HEK293 (cell line): Measurements from ENCODE around the gene VTA1.

Experiments
- ATF2 ChIP-seq: fragments of 450-650 bp; formaldehyde crosslinking; IDR thresholded peaks from 2 replicates; pipeline ENCODE4 v1.5.1; 2016; ENCODE audit warnings: missing biosample characterization, missing genetic modification characterization, low read depth
- BCL11A ChIP-seq: fragments of 450-650 bp; formaldehyde crosslinking; IDR thresholded peaks from 2 replicates; pipeline ENCODE4 v1.5.1; 2016; ENCODE audit warnings: low read depth, missing biosample characterization, missing genetic modification characterization
- INSM2 ChIP-seq: fragments of 450-650 bp; formaldehyde crosslinking; IDR thresholded peaks from 2 replicates; pipeline ENCODE4 v1.5.1; 2016; ENCODE audit warnings: missing biosample characterization, missing genetic modification characterization
- KLF1 ChIP-seq: fragments of 450-650 bp; formaldehyde crosslinking; IDR thresholded peaks from 2 replicates; pipeline ENCODE4 v1.5.1; 2016; ENCODE audit warnings: missing biosample characterization, missing genetic modification characterization
- OVOL3 ChIP-seq: fragments of 450-650 bp; formaldehyde crosslinking; IDR thresholded peaks from 2 replicates; pipeline ENCODE4 v1.5.1; 2016; ENCODE audit warnings: missing biosample characterization, missing genetic modification characterization
- PRDM4 ChIP-seq: fragments of 450-650 bp; formaldehyde crosslinking; IDR thresholded peaks from 2 replicates; pipeline ENCODE4 v1.5.1; 2017; ENCODE audit warnings: missing biosample characterization, missing genetic modification characterization
- TCF7L2 ChIP-seq: IDR thresholded peaks from 2 replicates; pipeline ENCODE4 v1.6.1; 2011; ENCODE audit warnings: low read depth, mild to moderate bottlenecking, inconsistent platforms, low read length, moderate library complexity, borderline replicate concordance
- ZBTB20 ChIP-seq: fragments of 450-650 bp; formaldehyde crosslinking; IDR thresholded peaks from 2 replicates; pipeline ENCODE4 v1.5.1; 2016; ENCODE audit warnings: missing biosample characterization, missing genetic modification characterization
- ZFHX2 ChIP-seq: fragments of 450-650 bp; formaldehyde crosslinking; conservative IDR thresholded peaks from 2 replicates; pipeline ENCODE4 v1.5.1; 2016; ENCODE audit warnings: missing biosample characterization, missing genetic modification characterization
- ZNF10 ChIP-seq: fragments of 450-650 bp; formaldehyde crosslinking; IDR thresholded peaks from 2 replicates; pipeline ENCODE4 v1.5.1; 2017; ENCODE audit warnings: missing biosample characterization, missing genetic modification characterization
- ZNF133 ChIP-seq: fragments of 450-650 bp; formaldehyde crosslinking; IDR thresholded peaks from 2 replicates; pipeline ENCODE4 v1.5.1; 2016; ENCODE audit warnings: missing biosample characterization, missing genetic modification characterization
- ZNF140 ChIP-seq: fragments of 450-650 bp; formaldehyde crosslinking; IDR thresholded peaks from 2 replicates; pipeline ENCODE4 v1.5.1; 2016; ENCODE audit warnings: missing biosample characterization, missing genetic modification characterization
- ZNF146 ChIP-seq: fragments of 450-650 bp; formaldehyde crosslinking; IDR thresholded peaks from 2 replicates; pipeline ENCODE4 v1.5.1; 2016; ENCODE audit warnings: missing biosample characterization, missing genetic modification characterization
- ZNF155 ChIP-seq: fragments of 450-650 bp; formaldehyde crosslinking; IDR thresholded peaks from 2 replicates; pipeline ENCODE4 v1.5.1; 2016; ENCODE audit warnings: missing biosample characterization, missing genetic modification characterization
- ZNF174 ChIP-seq: fragments of 450-650 bp; formaldehyde crosslinking; IDR thresholded peaks from 2 replicates; pipeline ENCODE4 v1.5.0; 2017; ENCODE audit warnings: missing biosample characterization, mild to moderate bottlenecking, missing genetic modification characterization
- ZNF2 ChIP-seq: fragments of 450-650 bp; formaldehyde crosslinking; IDR thresholded peaks from 2 replicates; pipeline ENCODE4 v1.5.1; 2016; ENCODE audit warnings: missing biosample characterization, missing genetic modification characterization
- ZNF211 ChIP-seq: fragments of 450-650 bp; formaldehyde crosslinking; IDR thresholded peaks from 2 replicates; pipeline ENCODE4 v1.5.1; 2016; ENCODE audit warnings: low read depth, missing biosample characterization, missing genetic modification characterization
- ZNF26 ChIP-seq: fragments of 450-650 bp; formaldehyde crosslinking; IDR thresholded peaks from 2 replicates; pipeline ENCODE4 v1.5.1; 2016; ENCODE audit warnings: missing biosample characterization, missing genetic modification characterization
- ZNF311 ChIP-seq: fragments of 450-650 bp; formaldehyde crosslinking; IDR thresholded peaks from 2 replicates; pipeline ENCODE4 v1.5.1; 2017; ENCODE audit warnings: missing biosample characterization, missing genetic modification characterization, borderline replicate concordance
- ZNF354C ChIP-seq: fragments of 450-650 bp; formaldehyde crosslinking; IDR thresholded peaks from 2 replicates; pipeline ENCODE4 v1.5.1; 2016; ENCODE audit warnings: missing biosample characterization, missing genetic modification characterization, low read depth, borderline replicate concordance
- ZNF488 ChIP-seq: fragments of 450-650 bp; formaldehyde crosslinking; IDR thresholded peaks from 2 replicates; pipeline ENCODE4 v1.5.1; 2016; ENCODE audit warnings: missing biosample characterization, missing genetic modification characterization
- ZNF513 ChIP-seq: fragments of 450-650 bp; IDR thresholded peaks from 2 replicates; pipeline ENCODE4 v1.5.1; 2018; ENCODE audit warnings: missing biosample characterization, missing genetic modification characterization
- ZNF521 ChIP-seq: fragments of 450-650 bp; formaldehyde crosslinking; IDR thresholded peaks from 2 replicates; pipeline ENCODE4 v1.5.1; 2017; ENCODE audit warnings: missing biosample characterization, mild to moderate bottlenecking, missing genetic modification characterization
- ZNF548 ChIP-seq: fragments of 450-650 bp; formaldehyde crosslinking; IDR thresholded peaks from 2 replicates; pipeline ENCODE4 v1.5.1; 2016; ENCODE audit warnings: missing biosample characterization, missing genetic modification characterization
- ZNF561 ChIP-seq: fragments of 450-650 bp; IDR thresholded peaks from 2 replicates; pipeline ENCODE4 v1.5.1; 2018; ENCODE audit warnings: missing biosample characterization, missing genetic modification characterization, borderline replicate concordance
- ZNF660 ChIP-seq: fragments of 450-650 bp; IDR thresholded peaks from 2 replicates; pipeline ENCODE4 v1.5.1; 2018; ENCODE audit warnings: missing biosample characterization, mild to moderate bottlenecking, missing genetic modification characterization
- ZNF677 ChIP-seq: fragments of 450-650 bp; IDR thresholded peaks from 2 replicates; pipeline ENCODE4 v1.5.0; 2018; ENCODE audit warnings: missing biosample characterization, mild to moderate bottlenecking, missing genetic modification characterization, moderate library complexity
- ZNF692 ChIP-seq: fragments of 450-650 bp; formaldehyde crosslinking; IDR thresholded peaks from 2 replicates; pipeline ENCODE4 v1.5.1; 2016; ENCODE audit warnings: missing biosample characterization, missing genetic modification characterization
- ZNF776 ChIP-seq: fragments of 450-650 bp; formaldehyde crosslinking; IDR thresholded peaks from 2 replicates; pipeline ENCODE4 v1.5.0; 2017; ENCODE audit warnings: missing biosample characterization, missing genetic modification characterization, borderline replicate concordance

The VTA1 gene

GRCh38 chr6:142146828-142147662, at the start of gene VTA1, which contains the start of gene NMBR (continued):
- TF ChIP-seq OVOL3 (tag by site-specific recombination) (no peak; the same call in 1 of the 2 replicates), TCF7L2 (no peak), ZNF2 (tag by site-specific recombination) (peak; percentile 96), ZNF677 (tag by site-specific recombination) (no peak), KLF1 (tag by site-specific recombination) (peak; percentile 40; the same call in 1 of the 2 replicates), ZNF692 (peak; percentile 83), ZNF561 (tag by site-specific recombination) (peak; percentile 94), ZNF26 (no peak), BCL11A (tag by site-specific recombination) (no peak), ZNF548 (tag by site-specific recombination) (no peak), ZNF354C (tag by site-specific recombination) (no peak), ZNF140 (tag by site-specific recombination) (no peak), ZNF776 (tag by site-specific recombination) (no peak), INSM2 (peak; percentile 78), ZNF311 (tag by site-specific recombination) (no peak), ZFHX2 (peak; percentile 85), ZNF513 (tag by site-specific recombination) (no peak), ZNF155 (tag by site-specific recombination) (no peak), ZBTB20 (tag by site-specific recombination) (0 out of 2 replicates have a peak, but pooled peaks have one; percentile 24), ZNF174 (tag by site-specific recombination) (no peak), PRDM4 (tag by site-specific recombination) (peak; percentile 43; the same call in 1 of the 2 replicates), ZNF146 (tag by site-specific recombination) (no peak), ZNF211 (no peak), ZNF521 (no peak), ZNF488 (no peak), ZNF133 (no peak), ATF2 (tag by site-specific recombination) (no peak), ZNF10 (tag by site-specific recombination) (no peak), ZNF660 (tag by site-specific recombination) (peak; percentile 98)
